Colon (tissue), 2 donors: ENCODE results near the gene NPPB.
A peak's percentile ranks its signal among the peaks of the same experiment; 100 is the strongest.
"Not testable (repeated sequence)": the region's sequence is repeated elsewhere in the genome, so short reads cannot be mapped to it uniquely, and the experiment has no call there.

Source experiments
- FAIRE-seq: peaks from 2 replicates; lab custom pipeline; 2012; peaks lifted over from hg19 to GRCh38; lab: Jason Lieb, UNC
- donor health status: control.
- donor health status: control.

NPPB gene

GRCh38 chr1:11858613-11858967, at the start of gene NPPB:
Gene NPPB, minus strand, starts transcription at chr1:11858945. Its CDS starts 112 bp downstream, at chr1:11858833.
- no peak for FAIRE-seq

DNA sequence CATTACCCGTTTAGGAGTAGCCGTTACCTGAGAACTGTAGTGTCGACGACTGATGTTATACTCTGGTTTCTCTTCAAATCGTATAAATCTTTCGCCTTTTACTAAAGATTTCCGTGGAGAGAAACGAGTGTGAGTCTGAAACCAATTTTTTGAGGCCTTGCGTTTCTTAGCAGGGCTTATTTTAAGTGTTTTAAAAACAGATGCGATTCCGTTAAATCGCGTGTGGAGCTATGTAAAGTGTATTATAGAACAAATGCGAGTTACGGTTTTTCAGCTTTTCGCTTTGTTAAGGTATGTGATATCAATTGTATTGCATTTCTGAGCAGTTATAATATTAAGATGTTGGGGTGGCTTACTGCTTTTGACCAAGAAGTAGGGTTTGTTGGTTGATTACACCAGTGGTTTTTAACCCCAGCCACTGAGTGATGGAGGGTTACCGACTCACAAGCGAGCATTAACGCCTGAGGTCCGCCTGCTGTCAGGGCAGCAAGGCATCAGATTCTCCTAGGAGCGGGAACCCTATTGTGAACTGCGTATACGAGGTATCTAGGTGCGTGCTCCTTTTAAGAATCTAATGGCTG, 49.4 kb upstream of the NPPB start:
- FAIRE-seq, result peak; percentile 64

GRCh38 chr1:11907275-11908094, 48.7 kb upstream of the NPPB start:
- no peak for FAIRE-seq

GRCh38 chr1:11906870-11907269, 48.1 kb upstream of the NPPB start:
- FAIRE-seq, result no peak

GRCh38 chr1:11904978-11905377, 46.2 kb upstream of the NPPB start:
- FAIRE-seq, result no peak

DNA sequence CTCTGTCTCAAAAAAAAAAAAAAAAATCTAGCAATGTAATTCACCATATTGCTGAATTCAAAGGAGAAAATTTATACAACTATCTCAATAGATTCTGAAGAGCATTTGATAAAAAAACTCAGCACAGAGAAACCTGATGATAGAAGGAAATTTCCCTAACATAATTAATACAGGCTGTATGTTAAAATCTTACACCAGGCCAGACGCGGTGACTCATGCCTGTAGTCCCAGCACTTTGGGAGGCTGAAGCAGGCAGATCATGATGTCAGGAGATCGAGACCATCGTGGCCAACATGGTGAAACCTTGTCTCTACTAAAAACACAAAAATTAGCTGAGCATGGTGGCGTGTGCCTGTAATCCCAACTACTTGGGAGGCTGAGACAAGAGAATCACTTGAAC, 45.4 kb upstream of the NPPB start:
- FAIRE-seq, result not testable (repeated sequence)

- no peak for FAIRE-seq
Observed at GRCh38 chr1:11903210-11903609, 44.5 kb upstream of the NPPB start.

GRCh38 chr1:11901446-11901845, 42.7 kb upstream of the NPPB start:
- FAIRE-seq, result not testable (repeated sequence)

DNA sequence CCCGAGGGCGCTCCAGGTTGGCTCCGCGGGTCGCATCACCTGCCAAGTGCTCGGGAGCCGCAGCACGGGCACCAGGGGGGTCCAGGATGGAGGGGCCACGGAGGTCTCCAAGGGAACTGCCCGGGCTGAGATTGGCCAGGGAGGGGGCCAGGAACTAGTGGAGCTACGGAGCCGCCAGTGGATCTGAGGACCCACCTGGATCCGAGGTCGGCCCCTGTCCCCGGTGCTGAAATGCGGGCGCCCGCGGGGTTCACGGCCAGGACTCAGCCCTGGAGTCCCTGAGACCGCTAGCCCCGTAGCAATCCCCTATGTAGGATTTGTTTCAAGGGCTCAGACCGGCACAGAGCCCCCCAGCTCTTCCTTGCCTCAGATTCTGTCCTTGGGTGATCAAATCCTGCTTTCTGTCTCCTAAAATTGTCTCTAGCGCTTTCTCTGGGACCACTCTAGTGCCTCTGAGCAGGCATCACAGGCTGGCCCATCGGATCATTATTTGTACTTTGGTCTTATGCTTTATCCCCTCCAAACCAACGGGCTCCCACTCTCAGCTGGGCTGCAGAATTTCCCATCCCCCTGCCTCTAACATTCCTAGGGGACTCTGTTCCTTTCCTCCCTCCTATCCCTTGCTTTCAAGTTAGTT, 40.2 kb upstream of the NPPB start:
- FAIRE-seq, result no peak

DNA sequence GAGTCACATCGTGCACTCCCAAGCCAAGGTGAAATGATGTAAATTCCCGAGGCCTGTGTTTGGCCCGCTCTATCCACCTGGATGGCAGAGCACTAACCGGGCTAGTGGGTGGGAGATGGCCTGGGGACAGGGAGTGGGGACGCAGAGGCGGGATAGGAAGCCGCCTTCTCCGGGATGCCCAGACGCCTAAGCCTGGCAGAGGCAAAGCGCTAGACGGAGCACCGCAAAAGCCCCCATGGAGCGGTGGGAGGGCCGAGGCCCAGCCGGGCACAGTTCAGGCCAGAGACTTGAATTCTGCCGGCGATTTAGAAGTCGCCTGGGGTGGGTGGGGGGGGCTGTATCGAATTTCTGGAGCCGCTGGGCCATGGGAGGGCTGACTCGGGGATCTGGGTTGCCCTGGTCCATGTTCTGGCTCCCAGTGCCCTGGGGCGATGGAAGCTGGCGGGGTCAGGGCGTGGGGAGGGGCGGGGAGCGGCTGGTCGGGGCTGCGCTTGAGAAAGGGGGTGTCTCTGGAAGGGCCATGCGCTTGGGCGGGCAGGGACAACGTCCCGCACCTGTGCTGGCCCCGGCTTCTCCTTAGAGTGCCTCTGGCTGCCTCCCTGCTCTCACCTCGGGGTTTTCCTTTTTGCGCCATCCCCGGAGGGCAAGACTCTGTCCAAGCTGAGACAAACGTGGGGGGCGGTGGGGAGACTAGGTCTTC, 39.5 kb upstream of the NPPB start:
- FAIRE-seq, result no peak

GRCh38 chr1:11894501-11894900, 35.8 kb upstream of the NPPB start:
- not testable (repeated sequence) for FAIRE-seq

GRCh38 chr1:11893907-11894251, 35.1 kb upstream of the NPPB start:
- no peak for FAIRE-seq

DNA sequence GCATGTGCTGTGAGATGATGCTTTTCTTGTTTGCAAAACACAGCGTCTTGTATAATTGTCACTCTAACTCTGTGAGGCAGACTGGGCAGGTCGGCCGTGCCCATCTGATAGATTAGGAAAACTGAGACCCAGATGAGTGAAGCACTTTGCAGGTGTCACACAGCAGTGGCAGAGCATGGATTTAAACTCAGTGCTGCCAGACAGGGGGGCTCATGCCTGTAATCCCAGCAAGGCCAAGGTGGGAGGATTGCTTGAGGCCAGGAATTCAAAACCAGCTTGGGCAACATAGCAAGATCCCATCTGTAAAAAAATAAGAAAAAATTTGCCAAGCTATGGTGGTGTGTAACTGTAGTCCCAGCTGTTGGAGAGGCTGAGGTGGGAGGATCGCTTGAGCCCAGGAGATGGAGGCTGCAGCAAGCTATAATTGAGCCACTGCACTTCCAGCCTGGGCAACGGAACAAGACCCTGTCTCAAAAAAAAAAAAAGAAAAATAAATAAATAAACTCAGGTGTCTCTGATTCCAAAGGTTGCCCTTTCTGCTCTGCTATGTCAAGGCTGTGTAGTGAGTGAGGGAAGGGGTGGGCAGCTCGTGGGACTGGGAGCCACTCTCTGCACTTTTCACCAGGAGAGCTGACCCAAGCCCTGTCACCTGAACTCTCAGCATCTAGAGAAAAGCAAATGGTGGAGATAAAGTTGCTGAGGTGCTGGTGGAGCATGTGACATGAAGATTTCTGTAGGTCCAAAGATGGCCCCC, 32.9 kb upstream of the NPPB start:
- no peak for FAIRE-seq

DNA sequence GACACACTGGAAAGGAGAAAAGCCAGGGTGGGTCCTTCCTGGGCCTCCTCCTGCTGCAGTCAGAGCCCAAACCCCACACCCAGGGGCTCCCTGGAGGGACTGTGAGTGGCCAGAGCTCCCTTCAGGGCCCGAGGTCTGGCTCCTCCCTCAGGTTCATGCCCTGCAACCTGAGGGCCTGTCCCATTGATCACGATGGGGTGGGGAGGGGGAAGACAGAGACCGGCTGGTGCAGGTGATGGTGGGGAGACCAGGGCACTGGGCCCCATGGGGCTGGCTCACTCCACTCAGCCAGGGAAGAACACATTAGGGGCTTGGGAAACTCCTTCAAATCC, 30.1 kb upstream of the NPPB start:
- FAIRE-seq, result no peak

- no peak for FAIRE-seq
Observed at GRCh38 chr1:11888206-11888876, 29.6 kb upstream of the NPPB start.

DNA sequence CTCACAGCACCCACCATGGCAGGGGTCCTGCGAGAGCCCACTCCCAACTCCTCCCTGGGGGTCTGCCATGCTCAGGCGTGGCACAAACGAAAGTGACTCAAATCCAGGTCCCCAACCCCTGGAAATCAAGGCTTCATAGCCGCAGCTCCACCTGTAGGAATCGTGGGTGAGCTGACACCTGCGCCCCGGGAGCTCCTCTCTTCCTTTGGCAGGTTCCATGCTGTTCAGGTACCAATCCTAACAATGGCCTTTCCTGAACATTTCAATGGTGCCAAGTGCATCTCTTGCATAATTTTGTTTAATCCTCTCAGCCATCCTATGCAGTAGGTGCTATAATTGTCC, 28.9 kb upstream of the NPPB start:
- no peak for FAIRE-seq

DNA sequence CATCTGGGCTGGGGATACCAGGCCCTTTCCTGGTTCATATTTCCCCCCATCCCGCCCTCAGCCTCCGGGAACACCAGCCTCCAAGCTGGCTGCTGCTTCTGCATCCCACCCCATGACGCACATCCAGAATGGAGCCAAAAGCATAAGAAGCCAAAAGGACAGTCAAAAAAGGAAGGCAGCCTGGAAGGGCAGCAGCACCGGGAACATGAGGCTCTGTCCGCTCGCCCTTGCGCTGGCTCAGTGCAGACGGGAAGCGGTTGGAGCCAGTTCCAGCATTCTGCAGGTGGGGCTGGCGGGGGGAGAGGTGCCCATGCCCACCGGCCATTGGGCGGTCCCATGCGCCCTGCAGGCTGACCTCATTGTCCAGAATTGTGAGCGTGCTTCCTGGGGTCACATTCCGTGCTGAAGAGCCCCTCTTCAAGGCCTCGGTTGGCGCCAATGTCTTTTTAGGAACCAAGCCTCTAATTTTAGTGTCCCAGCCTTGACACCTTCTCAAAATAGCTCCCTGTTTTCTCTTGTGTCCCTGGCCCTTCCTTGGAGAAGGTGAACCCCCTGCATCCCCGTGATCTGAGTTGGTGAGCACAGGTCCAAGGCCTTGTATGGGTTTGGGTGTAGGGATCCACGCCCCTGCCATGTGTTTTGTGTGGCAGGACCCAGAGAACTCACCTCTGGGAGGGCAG, 28.4 kb upstream of the NPPB start:
- no peak for FAIRE-seq

DNA sequence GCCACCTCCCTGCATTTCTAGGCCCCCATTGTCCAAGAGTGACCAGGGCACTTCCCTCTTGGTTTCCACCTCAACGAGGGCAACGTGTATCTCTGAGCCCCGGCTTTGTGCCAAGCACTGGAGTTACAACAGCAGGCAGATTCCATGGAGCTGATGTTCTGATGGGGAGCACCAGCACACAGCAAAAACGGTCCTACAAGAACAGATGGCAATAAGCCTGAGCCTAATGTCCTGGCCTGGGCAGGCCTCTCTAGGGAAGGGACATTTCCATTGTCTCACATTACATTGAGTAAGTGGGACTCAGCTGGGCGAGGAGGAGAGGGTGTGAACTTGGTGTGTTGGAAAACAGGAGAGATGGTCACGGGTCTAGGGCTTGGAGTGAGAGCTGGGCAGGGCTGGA, 27.2 kb upstream of the NPPB start:
- FAIRE-seq, result no peak

DNA sequence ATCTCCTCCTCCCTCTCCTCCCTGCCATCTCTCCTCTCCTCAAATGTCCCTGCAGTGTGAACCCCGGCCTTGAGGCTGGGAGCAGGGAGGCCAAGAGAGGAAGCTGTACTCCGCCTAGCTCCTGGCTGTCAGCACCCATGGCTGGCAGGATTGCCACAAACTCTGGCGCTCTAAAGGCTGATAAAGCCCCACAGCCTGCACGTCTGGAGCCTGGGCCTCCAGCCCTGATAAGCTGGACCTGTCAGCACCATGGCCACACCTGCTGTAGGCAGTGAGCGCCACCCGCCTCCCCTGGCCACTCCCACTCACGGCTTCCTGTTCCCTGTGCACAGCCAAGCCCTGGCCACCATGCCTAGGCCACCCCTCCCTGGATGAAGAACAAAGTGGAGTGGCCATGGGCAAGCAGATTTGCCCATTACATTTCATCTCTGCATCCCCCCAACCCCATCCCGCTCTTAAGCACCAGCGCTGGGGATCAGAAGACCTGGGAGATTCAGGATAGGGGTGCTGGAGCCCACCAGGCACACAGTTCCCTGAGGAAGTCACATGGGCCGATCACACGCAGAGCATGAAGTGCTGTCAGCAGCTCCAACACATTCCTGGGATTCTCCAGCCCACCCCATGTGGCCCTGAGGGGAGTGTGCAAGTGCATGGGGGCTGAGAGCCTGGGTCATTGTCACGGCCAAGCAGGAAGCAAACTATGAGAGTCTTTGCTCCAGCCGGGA, 24.2 kb upstream of the NPPB start:
- FAIRE-seq, result no peak

- no peak for FAIRE-seq
Observed at GRCh38 chr1:11881749-11882441, 23.1 kb upstream of the NPPB start.
